Activated CD4-positive, CD25-positive, alpha-beta regulatory T cell treated with anti-CD3 and anti-CD28 coated beads, Interleukin-2, amount 50 U/mL, for 72 hours (primary cell): ENCODE results near the gene GMDS.

ENCODE experiments used
- DNase-seq: peaks from one replicate; pipeline ENCODE4 v3.0.0; 2021

GMDS gene

GRCh38 chr6:2245103-2245876 is at the start of gene GMDS:
Gene GMDS, minus strand, starts transcription at chr6:2245605.
- peak; percentile 83 for DNase-seq

- no peak for DNase-seq
Measured at GRCh38 chr6:2285510-2285909, 40.1 kb upstream of the GMDS start.

- no peak for DNase-seq
Measured at GRCh38 chr6:2275892-2276242, 30.5 kb upstream of the GMDS start.

- no peak for DNase-seq
Measured at GRCh38 chr6:2274981-2275891, 29.8 kb upstream of the GMDS start.

- no peak for DNase-seq
Measured at GRCh38 chr6:2272696-2273095, 27.3 kb upstream of the GMDS start.

- no peak for DNase-seq
Measured at GRCh38 chr6:2270054-2270453, 24.6 kb upstream of the GMDS start.

- no peak for DNase-seq
Measured at GRCh38 chr6:2266841-2267240, 21.4 kb upstream of the GMDS start.

- DNase-seq = no peak
Measured at GRCh38 chr6:2266031-2266795, 20.8 kb upstream of the GMDS start.

- no peak for DNase-seq
Measured at GRCh38 chr6:2264932-2265331, 19.5 kb upstream of the GMDS start.

GRCh38 chr6:2263896-2264295 is 18.5 kb upstream of the GMDS start:
- no peak for DNase-seq

- no peak for DNase-seq
Measured at GRCh38 chr6:2259574-2259973, 14.2 kb upstream of the GMDS start.

- no peak for DNase-seq
Measured at GRCh38 chr6:2259002-2259494, 13.6 kb upstream of the GMDS start.

- DNase-seq = no peak
Measured at GRCh38 chr6:2258112-2258511, 12.7 kb upstream of the GMDS start.

GRCh38 chr6:2257363-2257762 is 12.0 kb upstream of the GMDS start:
- no peak for DNase-seq

- DNase-seq = no peak
Measured at GRCh38 chr6:2254747-2255146, 9.3 kb upstream of the GMDS start.

GRCh38 chr6:2249126-2249525 is 3.7 kb upstream of the GMDS start:
- no peak for DNase-seq

GRCh38 chr6:2247664-2248063 is 2.3 kb upstream of the GMDS start:
- DNase-seq = no peak

- peak; percentile 46 for DNase-seq
Measured at GRCh38 chr6:2245877-2246863, 765 bp upstream of the GMDS start.

- DNase-seq = no peak
Measured at GRCh38 chr6:2244261-2245102, 923 bp downstream of the GMDS start.

GRCh38 chr6:2242311-2242710 is 3.1 kb downstream of the GMDS start:
- DNase-seq = no peak

GRCh38 chr6:2240961-2241360 is 4.4 kb downstream of the GMDS start:
- DNase-seq = no peak
